Ecto neural progenitor cell (in vitro differentiated cells): Measurements from ENCODE around the gene AQP9.

Experiments used
- DNase-seq: peaks from one replicate; pipeline ENCODE4 v3.0.0-alpha.2; 2018; ENCODE audit warnings: low spot score

AQP9 gene

DNA sequence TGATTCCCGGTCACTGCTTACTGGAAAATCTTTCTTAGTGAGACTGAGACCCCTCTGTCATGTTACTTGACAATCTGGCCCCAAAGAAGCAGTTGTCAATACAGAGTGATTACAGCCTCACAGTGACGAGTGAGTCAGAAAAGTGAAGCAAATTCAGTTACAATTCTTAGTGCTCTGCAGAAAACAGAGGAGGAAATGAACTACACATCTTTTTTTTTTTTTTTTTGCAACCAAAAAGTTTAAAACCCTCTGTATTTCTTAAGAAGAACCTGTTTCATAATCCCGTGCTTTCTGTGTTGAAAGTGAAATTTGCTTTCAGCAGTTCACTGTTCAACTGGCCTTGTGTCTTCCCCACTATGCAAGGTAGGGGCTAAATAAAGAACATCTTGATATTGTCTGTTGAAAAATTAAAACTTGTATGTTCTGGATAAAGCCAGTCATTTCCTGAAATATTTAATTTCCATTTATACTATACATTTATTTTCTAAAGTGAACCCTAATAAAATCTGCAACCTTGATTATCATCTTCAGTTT lies 1.9 kb downstream of the AQP9 start:
- DNase-seq: no peak

DNA sequence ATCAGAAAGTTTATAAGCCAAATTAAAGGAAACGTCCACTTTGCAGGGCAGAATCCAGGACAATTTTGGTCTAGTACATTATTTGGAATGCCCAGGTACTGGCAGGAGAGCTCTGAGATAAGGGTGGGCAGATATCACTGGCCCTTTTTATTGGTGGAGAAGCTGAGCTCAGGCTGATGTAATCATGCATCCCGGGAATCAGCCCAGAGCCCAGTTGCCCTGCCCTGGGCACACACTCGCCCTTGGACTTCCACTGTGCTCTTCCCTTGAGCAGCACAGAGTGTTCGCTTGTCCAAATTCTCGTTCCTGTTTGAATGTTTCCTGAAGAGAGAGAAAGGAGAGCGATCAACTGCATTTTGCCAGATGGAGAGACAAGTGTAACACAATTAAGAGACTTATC lies 3.7 kb downstream of the AQP9 start:
- no peak for DNase-seq

DNA sequence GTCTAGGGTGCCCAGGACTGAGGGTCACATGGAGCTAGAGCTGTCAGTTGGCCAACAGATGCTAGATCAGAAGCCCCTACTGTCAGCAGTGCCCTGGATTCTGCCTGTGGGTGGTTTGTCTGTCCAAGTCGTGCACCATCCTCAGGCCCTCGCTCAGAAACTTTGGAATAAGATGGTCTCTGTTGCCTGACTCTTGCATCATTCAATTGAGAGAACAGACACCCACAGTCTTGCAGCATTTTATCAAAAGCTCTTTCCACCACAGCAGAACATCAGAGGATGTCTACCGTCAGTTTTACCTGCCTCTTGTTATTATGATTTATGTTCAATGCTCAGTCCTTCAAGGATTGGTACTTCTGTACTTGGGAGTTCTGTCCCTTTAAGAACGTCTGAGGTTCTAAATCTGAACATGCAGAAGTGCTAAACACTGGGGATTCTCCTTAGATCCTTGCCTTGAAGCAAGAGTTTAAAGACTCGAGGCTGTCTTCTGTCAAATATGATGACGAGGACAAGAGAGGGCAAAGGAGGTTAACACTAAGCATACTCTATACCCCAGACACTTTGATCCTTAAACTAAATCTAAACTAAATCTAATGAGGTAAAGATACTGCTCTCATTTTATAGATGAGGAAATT lies 4.8 kb downstream of the AQP9 start:
- DNase-seq: no peak

- DNase-seq: no peak
Observed at GRCh38 chr15:58145606-58146005, 7.4 kb downstream of the AQP9 start.

GRCh38 chr15:58146211-58146610 lies 8.0 kb downstream of the AQP9 start:
- DNase-seq: no peak

DNA sequence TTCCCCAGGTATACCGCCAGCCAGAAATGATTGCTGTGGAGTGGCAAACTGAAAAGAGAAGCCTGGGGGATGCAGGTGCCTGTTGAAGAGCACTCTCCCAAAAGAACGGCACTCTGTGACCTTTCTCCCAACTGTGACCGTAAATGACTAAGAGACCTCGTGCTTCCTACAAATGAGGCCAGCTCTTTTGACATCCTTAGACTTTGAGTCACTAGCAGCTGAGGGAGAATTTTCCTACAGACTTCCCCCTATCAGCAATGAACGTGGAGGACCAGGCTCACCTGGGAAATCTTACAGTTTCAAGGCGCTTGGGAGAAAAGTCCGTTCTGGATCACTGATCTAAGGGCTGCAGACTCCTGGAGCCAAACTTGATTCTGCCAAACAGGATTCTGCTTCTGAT lies 8.6 kb downstream of the AQP9 start:
- DNase-seq: no peak

- no peak for DNase-seq
Observed at GRCh38 chr15:58147171-58147611, 9.0 kb downstream of the AQP9 start.

GRCh38 chr15:58148120-58148519 lies 9.9 kb downstream of the AQP9 start:
- DNase-seq: no peak

DNA sequence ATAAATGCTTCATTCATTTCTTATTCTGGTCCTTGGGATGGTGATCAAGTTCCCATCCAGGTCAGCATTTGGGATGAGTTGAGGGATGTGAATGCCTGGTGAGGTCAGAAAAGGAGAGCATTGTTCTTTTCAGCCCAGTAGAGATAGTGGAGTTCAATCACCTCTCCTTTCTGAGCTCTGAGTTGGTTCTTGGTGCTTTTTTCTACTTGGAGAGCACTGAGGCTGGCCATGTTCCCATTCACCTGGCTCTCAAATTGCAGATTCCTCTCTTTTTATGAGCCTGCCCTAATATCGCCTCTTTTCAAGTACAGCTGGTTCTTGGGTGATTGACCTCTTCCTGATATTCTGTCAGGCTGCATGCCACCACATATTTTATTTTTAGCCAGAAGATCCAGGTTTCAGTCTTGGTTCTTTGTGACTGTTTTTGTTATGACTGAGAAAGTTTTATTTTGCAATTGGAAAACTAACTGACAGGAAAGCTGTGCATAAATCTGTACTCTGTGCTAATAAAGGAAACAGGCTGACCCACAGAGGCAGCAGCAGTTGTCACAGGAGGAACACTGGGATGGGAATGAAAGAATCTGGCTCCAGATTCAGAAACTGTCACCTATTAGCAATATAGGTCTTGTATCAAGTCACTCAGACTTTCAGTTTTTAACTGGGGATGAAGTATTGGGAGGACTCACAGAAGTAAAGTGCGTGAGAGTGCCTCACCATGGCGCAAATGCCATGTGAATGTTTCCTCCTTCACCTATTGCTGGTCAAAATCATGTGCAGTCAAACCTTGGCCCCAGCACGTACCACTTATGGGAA lies 10.7 kb downstream of the AQP9 start:
- no peak for DNase-seq

DNA sequence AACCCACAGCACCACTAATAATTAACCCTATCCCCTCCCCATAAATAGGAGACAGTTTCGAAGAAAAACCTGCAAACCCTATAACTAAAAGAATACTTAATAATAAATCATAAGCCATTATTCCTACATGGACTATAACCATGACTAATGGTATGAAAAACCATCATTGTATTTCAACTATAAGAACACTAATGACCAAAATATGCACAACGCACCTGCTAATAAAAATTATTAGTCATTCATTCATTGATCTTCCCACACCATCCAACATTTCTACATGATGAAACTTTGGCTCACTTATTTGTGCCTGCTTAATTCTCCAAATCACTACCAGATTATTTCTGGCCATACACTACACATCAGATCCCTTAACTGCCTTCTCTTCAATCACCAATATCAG lies 16.6 kb downstream of the AQP9 start:
- DNase-seq: no peak

GRCh38 chr15:58159827-58160386 lies 21.7 kb downstream of the AQP9 start:
- no peak for DNase-seq

DNA sequence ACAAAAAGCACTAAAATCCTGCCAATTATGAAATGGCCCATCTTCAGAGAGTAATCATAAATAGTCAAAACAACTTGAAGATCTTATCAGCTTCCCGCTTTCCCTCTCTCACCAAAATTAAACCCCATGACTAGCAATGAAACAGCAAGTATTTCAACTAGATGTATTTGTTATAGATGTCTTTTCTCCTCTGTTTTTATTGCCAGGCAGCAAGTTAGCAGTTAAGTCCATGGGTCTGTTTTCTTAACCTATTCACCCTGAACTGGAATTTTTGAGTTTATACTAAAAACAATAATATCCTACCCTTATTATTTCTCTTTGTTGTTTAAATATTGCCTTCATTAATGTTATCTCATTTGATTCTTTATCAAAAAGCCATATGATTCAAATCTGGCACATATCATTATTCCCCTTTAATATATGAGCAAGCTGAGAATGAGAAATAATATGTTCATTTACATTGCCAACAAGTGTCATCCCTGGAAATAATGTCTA lies 23.3 kb downstream of the AQP9 start:
- no peak for DNase-seq

GRCh38 chr15:58163985-58164384 lies 25.8 kb downstream of the AQP9 start:
- DNase-seq: no peak

GRCh38 chr15:58164926-58165325 lies 26.7 kb downstream of the AQP9 start:
- no peak for DNase-seq

GRCh38 chr15:58165661-58166060 lies 27.5 kb downstream of the AQP9 start:
- DNase-seq: no peak

DNA sequence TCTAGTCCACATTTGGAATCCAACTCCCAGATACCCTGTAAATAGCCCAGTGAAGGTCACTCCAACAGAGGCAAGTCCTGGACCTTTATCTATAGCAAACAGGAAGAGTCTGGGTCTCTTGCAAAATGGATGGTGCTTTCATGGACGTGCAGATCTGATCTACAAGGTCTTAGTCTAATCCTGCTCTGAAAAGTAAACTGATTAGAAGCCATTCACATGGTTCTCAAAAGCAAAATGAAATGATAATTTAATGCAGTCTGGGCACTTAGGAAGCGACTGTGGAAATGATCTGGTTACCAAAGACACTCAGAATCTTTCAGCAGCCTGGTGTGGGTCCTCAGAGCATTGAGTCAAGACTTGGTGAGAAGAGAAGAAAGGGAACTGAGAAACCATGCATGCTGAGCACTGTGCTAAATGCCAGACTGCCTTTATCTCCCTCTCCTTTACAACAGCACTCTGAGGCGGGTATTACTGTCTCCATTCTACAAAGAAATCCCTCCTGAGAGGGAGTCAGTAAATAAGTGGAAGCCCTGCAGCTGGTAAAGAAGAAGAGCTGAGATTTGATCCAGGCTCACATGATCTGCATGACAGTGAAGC lies 29.0 kb downstream of the AQP9 start:
- no peak for DNase-seq

DNA sequence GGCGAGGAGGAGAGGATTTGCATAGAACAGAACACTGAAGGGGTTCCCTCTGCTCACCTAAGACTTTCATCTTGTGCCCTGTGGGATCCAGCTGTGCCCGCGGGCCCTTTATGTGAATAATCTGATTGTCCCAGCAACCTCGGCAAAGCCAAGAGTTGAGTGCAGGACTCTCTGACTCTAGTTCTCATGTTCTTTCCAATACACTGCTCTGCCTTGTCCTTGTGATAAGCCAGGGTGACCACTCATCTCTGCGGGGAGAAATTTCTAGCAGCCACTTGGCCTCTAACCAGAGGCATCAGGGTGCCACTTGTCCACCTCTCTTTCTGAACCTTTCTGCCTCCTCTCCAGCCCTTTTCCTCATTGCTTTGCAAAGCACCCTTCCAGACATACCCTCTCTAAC lies 31.8 kb downstream of the AQP9 start:
- no peak for DNase-seq

GRCh38 chr15:58171476-58172061 lies 33.4 kb downstream of the AQP9 start:
- DNase-seq: no peak

DNA sequence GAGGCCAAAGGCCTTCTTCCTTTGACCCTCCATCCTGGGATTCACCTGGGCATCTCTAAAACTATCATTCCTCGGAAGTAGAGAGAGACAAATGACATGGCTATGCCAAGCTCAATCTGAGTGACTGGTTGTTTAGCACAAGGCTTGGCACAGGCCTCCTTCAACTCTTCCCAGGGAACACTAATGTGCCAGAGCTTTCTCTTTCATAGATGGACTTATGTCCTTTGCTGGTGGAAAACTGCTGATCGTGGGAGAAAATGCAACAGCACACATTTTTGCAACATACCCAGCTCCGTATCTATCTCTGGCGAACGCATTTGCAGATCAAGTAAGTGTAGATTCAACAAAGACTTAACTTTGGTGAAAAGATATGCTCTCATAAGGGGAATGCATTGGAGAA lies 36.5 kb downstream of the AQP9 start:
- DNase-seq: no peak

DNA sequence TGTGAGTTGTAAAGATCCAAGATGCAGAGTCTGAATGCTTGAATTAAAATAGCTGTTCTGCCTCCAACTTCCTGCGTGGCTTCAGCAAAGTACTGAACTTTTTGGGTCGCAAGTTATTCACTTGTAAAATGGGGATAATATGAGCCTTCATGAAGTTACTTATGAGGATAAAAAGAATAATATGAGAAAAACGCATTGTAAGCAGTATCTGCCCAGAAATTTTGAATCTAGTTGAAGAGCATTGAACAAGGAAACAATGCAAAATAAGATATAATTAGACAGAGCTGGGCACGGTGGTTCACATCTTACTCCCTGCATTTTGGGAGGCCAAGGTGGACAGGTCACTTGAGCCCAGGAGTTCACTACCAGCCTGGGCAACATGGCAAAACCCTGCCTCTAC lies 37.8 kb downstream of the AQP9 start:
- DNase-seq: no peak

DNA sequence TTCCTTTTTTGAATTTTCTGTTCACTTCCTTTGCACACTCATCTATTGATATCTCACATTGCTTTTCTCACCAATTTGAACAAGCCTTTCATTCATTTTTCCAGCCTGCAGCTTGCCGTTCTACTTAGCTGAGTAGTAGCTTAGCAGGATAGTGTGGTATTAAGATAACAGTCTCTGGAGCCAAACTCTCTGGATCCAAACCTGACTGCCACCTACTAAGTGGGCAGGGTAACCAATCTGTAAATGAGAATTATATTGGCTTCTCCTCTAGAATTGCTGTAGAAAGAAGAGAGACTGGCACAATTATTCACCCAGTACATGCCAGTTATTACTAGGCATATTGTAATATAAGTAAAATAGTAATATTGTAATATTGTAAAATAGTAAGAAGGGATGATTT lies 40.5 kb downstream of the AQP9 start:
- no peak for DNase-seq

DNA sequence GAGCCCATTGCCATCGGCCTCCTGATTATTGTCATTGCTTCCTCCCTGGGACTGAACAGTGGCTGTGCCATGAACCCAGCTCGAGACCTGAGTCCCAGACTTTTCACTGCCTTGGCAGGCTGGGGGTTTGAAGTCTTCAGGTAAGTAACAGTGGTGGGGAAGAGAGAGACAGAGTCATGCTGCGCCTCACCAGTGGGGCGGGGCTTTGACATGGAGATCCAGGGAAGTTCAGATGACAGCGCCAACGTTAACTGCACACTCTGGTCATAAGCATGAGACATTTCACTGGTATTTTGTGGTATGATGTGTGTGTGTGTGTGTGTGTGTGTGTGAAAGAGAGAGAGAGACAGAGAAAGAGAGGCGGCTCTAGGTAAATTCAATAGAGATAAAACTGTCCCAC lies 41.0 kb downstream of the AQP9 start:
- no peak for DNase-seq
